Measurements from ENCODE around the gene HES4. TPM values are rescaled to one million over a fixed set of nuclear protein-coding genes. Genes with fewer than 3 reads are reported as not detected.

HES4 gene
- total and polyA plus RNA-seq, 11 donors = 25.7 to 98.1 (median 37.3) TPM

DNA sequence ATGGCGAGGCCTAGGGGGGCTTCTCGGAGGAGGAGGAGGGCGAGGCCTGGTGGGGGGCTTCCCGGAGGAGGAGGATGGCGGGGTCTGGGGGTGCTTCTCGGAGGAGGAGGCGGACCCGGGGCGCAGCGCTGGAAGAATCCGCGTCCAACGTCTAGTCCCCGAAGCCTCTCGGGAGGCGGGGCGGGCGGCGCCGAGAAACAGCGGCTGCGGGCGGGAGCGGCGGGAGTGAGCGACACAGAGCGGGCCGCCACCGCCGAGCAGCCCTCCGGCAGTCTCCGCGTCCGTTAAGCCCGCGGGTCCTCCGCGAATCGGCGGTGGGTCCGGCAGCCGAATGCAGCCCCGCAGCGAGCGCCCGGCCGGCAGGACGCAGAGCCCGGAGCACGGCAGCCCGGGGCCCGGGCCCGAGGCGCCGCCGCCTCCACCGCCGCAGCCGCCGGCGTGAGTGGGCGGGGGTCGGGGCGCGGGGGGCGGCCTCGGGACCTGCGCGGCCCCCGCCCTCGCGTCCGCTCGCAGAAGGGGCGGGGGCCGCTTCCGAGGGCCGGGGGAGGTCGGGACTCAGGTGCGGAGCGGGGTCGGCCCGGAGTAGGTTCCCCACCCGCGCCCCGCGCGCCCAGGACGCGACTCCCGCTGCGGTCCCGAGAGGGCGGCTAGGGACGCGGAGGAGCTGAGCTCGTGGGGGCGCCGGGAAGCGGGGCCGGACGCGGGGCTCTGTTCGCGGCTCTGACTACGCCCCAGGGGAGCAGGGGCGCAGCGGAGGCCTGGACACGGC is 39.4 kb downstream of the HES4 start, which contains the start of gene KLHL17:
TSS of gene KLHL17 (plus strand) at position 222 of the 769 bp plus-strand sequence. CDS start at position 332, 110 bp downstream.
- ATAC-seq = peak in 3 of 4 donors; percentile 36 to 69 (median 40)
- H3K27ac ChIP-seq = peak within 1 kb of the TSS in 3 of 12 donors; percentile 32 to 66 (median 49)
- H3K9me3 ChIP-seq = no peaks in the 10 kb centered on the region
- H3K4me1 ChIP-seq = peaks cover 0 to 34% (median 22%) of the 10 kb centered on the region in 12 donors
- intact Hi-C loops (cut with DNase I) = loop anchor here in 1 of 10 donors (10.0 kb wide), 1 partner anchor 56 kb away; no protein-coding TSS in a partner anchor
- peak within 1 kb of the TSS; percentile 83 to 100 (median 95) for H3K4me3 ChIP-seq
- 1% methylated on average over 47 to 109 of the region's 109 CpGs for WGBS, 4 donors
- TF ChIP-seq, protein P1, sequence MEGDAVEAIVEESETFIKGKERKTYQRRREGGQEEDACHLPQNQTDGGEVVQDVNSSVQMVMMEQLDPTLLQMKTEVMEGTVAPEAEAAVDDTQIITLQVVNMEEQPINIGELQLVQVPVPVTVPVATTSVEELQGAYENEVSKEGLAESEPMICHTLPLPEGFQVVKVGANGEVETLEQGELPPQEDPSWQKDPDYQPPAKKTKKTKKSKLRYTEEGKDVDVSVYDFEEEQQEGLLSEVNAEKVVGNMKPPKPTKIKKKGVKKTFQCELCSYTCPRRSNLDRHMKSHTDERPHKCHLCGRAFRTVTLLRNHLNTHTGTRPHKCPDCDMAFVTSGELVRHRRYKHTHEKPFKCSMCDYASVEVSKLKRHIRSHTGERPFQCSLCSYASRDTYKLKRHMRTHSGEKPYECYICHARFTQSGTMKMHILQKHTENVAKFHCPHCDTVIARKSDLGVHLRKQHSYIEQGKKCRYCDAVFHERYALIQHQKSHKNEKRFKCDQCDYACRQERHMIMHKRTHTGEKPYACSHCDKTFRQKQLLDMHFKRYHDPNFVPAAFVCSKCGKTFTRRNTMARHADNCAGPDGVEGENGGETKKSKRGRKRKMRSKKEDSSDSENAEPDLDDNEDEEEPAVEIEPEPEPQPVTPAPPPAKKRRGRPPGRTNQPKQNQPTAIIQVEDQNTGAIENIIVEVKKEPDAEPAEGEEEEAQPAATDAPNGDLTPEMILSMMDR (IDR thresholded peaks at IDR 0.05) = no peak
- peak in 1 of 2 donors; percentile 27 for TF ChIP-seq POLR2A (IDR thresholded peaks at IDR 0.05)
- DNase-seq = peak; percentile 66 to 89 (median 82)
- no peaks in the 10 kb centered on the region for H3K27me3 ChIP-seq
- H3K36me3 ChIP-seq = peaks cover 0 to 27% (median 14%) of the 10 kb centered on the region in 9 donors

DNA sequence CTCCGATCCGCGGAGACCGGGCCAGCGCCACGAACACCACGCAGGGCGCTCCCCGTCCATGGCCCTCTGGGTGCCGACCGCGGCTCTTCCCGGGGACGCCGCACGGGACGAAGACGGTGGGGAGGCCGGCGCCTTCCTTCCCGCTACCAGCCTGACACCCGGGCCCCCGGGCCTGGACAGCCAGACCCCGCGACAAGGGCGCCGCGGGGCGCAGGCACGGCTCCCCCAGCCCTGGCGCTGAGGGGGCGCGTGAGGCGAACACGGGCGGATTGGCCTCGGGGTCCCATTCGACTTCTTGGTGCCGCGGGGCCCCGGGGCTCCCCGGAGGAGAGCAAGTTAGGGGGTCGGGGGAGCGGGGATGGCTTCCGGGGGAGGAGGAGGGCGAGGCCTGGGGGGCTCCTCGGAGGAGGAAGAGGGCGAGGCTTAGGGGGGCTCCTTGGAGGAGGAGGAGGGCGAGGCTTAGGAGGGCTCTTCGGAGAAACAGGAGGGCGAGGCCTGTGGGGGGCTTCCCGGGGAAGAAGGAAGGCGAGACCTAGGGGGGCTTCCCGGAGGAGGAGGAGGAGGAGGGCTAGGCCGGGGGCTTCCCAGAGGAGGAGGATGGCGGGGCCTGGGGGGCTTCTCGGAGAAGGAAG is 40.0 kb downstream of the HES4 start:
- WGBS, 4 donors = 19 to 32% (median 27%) methylated on average over 34 to 57 of the region's 57 CpGs

DNA sequence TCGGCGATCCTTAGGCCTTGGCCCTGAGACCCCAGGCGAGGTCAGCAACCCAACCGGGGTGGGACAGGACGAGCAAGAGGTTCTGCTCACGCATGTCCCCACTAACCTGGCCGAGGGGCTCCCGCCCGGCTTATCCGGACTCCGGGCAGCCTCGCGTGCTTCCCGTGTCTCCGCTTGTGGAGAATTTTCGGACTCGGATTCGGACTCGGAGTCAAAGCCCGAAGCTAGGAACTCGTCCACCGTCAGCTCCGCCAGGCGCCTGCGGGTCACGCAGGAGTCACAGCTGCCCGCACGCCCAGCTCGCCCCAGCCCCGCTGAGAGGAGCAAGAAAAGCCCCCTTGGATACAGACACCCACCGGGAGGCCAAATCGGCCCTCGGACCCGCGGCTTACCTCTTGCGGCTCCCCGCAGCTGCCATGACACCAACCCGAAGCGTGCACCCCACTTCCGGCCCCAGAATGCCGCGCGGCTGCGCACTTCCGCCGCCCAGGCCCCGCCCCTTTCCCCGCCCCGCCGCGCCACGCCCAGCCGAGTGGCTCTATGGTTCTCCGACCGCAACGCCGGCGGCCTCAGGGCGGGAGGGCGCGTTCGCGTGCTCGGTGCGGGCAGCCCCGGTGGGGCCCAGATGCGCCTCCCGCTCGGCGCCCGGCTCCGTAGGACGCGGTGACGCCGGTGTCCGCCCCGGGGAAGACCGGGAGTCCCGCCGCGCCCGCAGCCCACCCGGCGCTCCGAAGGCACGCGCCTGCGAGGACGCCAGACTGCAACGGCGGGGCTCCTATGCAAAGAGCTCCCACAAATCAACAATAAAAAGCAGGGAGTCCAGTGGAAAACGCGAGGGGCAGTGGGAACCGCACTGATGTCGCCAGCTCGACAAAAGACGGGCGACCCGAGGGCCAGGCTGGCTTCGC is 40.8 kb downstream of the HES4 start, which contains the start of gene NOC2L:
TSS of gene NOC2L (minus strand) at position 434 of the 908 bp plus-strand sequence. CDS start at position 418, 16 bp downstream.
- WGBS, 4 donors = 7 to 11% (median 8%) methylated on average over 47 to 101 of the region's 101 CpGs
- no peaks in the 10 kb centered on the region for H3K9me3 ChIP-seq
- H3K4me1 ChIP-seq = peaks cover 0 to 34% (median 22%) of the 10 kb centered on the region in 12 donors
- TF ChIP-seq POLR2A (IDR thresholded peaks at IDR 0.05) = peak in 1 of 2 donors; percentile 54
- TF ChIP-seq, protein P1 (IDR thresholded peaks at IDR 0.05) = no peak
- DNase-seq (peak; percentile 93 to 97 (median 94)), ATAC-seq (peak; percentile 76 to 95 (median 94))
- H3K27me3 ChIP-seq = no peaks in the 10 kb centered on the region
- intact Hi-C loops (cut with DNase I) = loop anchor here in 2 of 10 donors (5.0 to 10.0 kb wide), 2 partner anchors 52 to 54 kb away; no protein-coding TSS in a partner anchor
- H3K36me3 ChIP-seq = peaks cover 0 to 41% (median 29%) of the 10 kb centered on the region in 9 donors
- H3K27ac ChIP-seq = peak within 1 kb of the TSS in 9 of 12 donors; percentile 41 to 80 (median 65)
- H3K4me3 ChIP-seq = peak within 1 kb of the TSS; percentile 83 to 100 (median 95)

More for the DNA sequence above, 40.0 kb downstream of the HES4 start:
- Histone ChIP-seq H3K27ac (peak overlapping the region in 2 of 12 donors; percentile 2 to 49), H3K9me3 (no peaks in the 10 kb centered on the region), H3K27me3 (no peaks in the 10 kb centered on the region), H3K4me3 (peak overlapping the region; percentile 57 to 100 (median 92)), H3K4me1 (peaks cover 0 to 34% (median 22%) of the 10 kb centered on the region in 12 donors), H3K36me3 (peaks cover 0 to 34% (median 21%) of the 10 kb centered on the region in 9 donors)
- DNase-seq = no peak
- intact Hi-C loops (cut with DNase I) = loop anchor here in 3 of 10 donors (5.0 to 10.0 kb wide), 2 partner anchors 53 to 55 kb away; no protein-coding TSS in a partner anchor
- no peak for TF ChIP-seq POLR2A (IDR thresholded peaks at IDR 0.05)
- TF ChIP-seq, protein P1 (IDR thresholded peaks at IDR 0.05) = no peak
- peak in 2 of 4 donors; percentile 1 to 17 for ATAC-seq
